H1 (cell line): ENCODE data around the gene KLHL24. TPM values are rescaled to one million over a fixed set of nuclear protein-coding genes. Genes with fewer than 3 reads are reported as not detected.

Experiments used
- CTCF ChIA-PET: fragments of 300-600 bp; sonication (Branson Sonifier 250); formaldehyde crosslinking; loops from one replicate; lab custom pipeline; 2021; ENCODE audit not compliant: partially characterized antibody; lab: Charles Lee
- POLR2A ChIA-PET: fragments of 300-600 bp; sonication (Branson Sonifier 250); formaldehyde crosslinking; loops from one replicate; lab custom pipeline; 2021; ENCODE audit warnings: inconsistent platforms; ENCODE audit not compliant: partially characterized antibody; lab: Charles Lee
- DNase-seq, 2 experiments: peaks; one replicate each; pipeline versions ENCODE4 v3.0.0 to v3.0.0-alpha.2; 2010 to 2022; ENCODE audit warnings: low spot score in 2 of 2, low read depth in 1 of 2, mixed read lengths in 1 of 2
- FAIRE-seq: peaks from 2 replicates; lab custom pipeline; 2011; peaks lifted over from hg19 to GRCh38; lab: Jason Lieb, UNC
- H2AFZ ChIP-seq: 2 replicates; pipeline ENCODE4 v1.8.1; 2012; ENCODE audit warnings: low read length, inconsistent platforms
- H2AK5ac ChIP-seq: 2 replicates; pipeline ENCODE4 v1.6.1; 2013; ENCODE audit warnings: low read depth, low read length
- H2BK120ac ChIP-seq: replicated peaks from 2 replicates; pipeline ENCODE3; 2013; ENCODE audit warnings: low read depth, low read length, inconsistent platforms
- H2BK12ac ChIP-seq: 2 replicates; pipeline ENCODE4 v1.6.1; 2013; ENCODE audit warnings: low read depth, low read length
- H2BK15ac ChIP-seq: 2 replicates; pipeline ENCODE4 v1.6.1; 2013; ENCODE audit warnings: low read length
- H2BK20ac ChIP-seq: 2 replicates; pipeline ENCODE4 v1.6.1; 2013; ENCODE audit warnings: low read length
- H2BK5ac ChIP-seq: 2 replicates; pipeline ENCODE4 v1.6.1; 2013; ENCODE audit warnings: low read depth, low read length
- H3K14ac ChIP-seq: 2 replicates; pipeline ENCODE4 v1.6.1; 2013; ENCODE audit warnings: inconsistent platforms; ENCODE audit not compliant: insufficient read length
- H3K18ac ChIP-seq: 2 replicates; pipeline ENCODE4 v1.6.1; 2013; ENCODE audit warnings: low read length; ENCODE audit errors: extremely low read depth
- H3K23ac ChIP-seq: 2 replicates; pipeline ENCODE4 v1.6.1; 2013; ENCODE audit warnings: inconsistent platforms; ENCODE audit not compliant: insufficient read length
- H3K23me2 ChIP-seq: 2 replicates; pipeline ENCODE4 v1.6.1; 2013; ENCODE audit warnings: low read depth, low read length
- H3K27ac ChIP-seq: 2 replicates; pipeline ENCODE4 v1.6.1; 2011; ENCODE audit warnings: low read depth, low read length, inconsistent platforms
- H3K27me3 ChIP-seq, 4 experiments: replicated peaks in 1 of 4; 1 replicate in 1 of 4; 2 replicates in 3 of 4; pipeline versions ENCODE4 v1.6.1 to v1.8.1; 2011 to 2013; ENCODE audit warnings: low read length in 3 of 4, mild to moderate bottlenecking in 3 of 4, inconsistent platforms in 2 of 4, mixed read lengths in 2 of 4, moderate library complexity in 1 of 4; ENCODE audit not compliant: control insufficient read depth in 3 of 4, insufficient read depth in 3 of 4; ENCODE audit errors: extremely low read depth in 1 of 4
- H3K36me3 ChIP-seq, 4 experiments: 2 replicates each; pipeline versions ENCODE4 v1.6.1 to v1.8.1; 2011 to 2013; ENCODE audit warnings: mild to moderate bottlenecking in 4 of 4, low read length in 3 of 4, moderate library complexity in 2 of 4, control low read depth in 1 of 4, inconsistent platforms in 1 of 4; ENCODE audit not compliant: insufficient read depth in 4 of 4, control insufficient read depth in 2 of 4
- H3K4ac ChIP-seq: replicated peaks from 2 replicates; pipeline ENCODE3; 2013; ENCODE audit warnings: low read length, low read depth, mixed read lengths, inconsistent platforms; ENCODE audit not compliant: insufficient read length
- H3K4me1 ChIP-seq, 4 experiments: replicated peaks in 1 of 4; 1 replicate in 1 of 4; 2 replicates in 3 of 4; pipeline versions ENCODE4 v1.6.1 to v1.8.1; 2011 to 2013; ENCODE audit warnings: low read length in 3 of 4, inconsistent platforms in 2 of 4, mixed read lengths in 1 of 4; ENCODE audit not compliant: insufficient read depth in 4 of 4, control insufficient read depth in 3 of 4
- H3K4me2 ChIP-seq, 2 experiments: 2 replicates each; pipeline versions ENCODE4 v1.6.1 to v1.8.1; 2011 to 2013; ENCODE audit warnings: low read depth in 2 of 2, low read length in 2 of 2, control low read depth in 1 of 2, inconsistent platforms in 1 of 2, mild to moderate bottlenecking in 1 of 2; ENCODE audit not compliant: insufficient read depth in 1 of 2
- H3K4me3 ChIP-seq, 4 experiments: fragments of 200-600, 300-600 bp in 1 of 4; sonication (generic), shearing (Covaris generic), sonication (Bioruptor Twin) in 1 of 4; 2 replicates each; pipeline versions ENCODE4 v1.5.1 to v1.8.1; 2011 to 2016; ENCODE audit warnings: low read length in 4 of 4, low read depth in 3 of 4, control low read depth in 2 of 4, inconsistent platforms in 2 of 4, mild to moderate bottlenecking in 2 of 4, mixed read lengths in 1 of 4, moderate library complexity in 1 of 4; ENCODE audit not compliant: insufficient read depth in 2 of 4; ENCODE audit errors: extremely low read depth in 1 of 4
- H3K56ac ChIP-seq: replicated peaks from 2 replicates; pipeline ENCODE3; 2013; ENCODE audit warnings: low read depth, mild to moderate bottlenecking, mixed read lengths, low read length, inconsistent platforms; ENCODE audit not compliant: insufficient read length
- H3K79me1 ChIP-seq: 2 replicates; pipeline ENCODE4 v1.6.1; 2013; ENCODE audit warnings: low read depth, low read length, control low read depth
- H3K79me2 ChIP-seq, 2 experiments: 2 replicates each; pipeline versions ENCODE4 v1.6.1 to v1.8.1; 2012 to 2013; ENCODE audit warnings: low read length in 2 of 2, mild to moderate bottlenecking in 2 of 2, inconsistent platforms in 1 of 2; ENCODE audit not compliant: insufficient read depth in 2 of 2, control insufficient read depth in 1 of 2
- H3K9ac ChIP-seq, 4 experiments: replicated peaks in 1 of 4; 1 replicate in 1 of 4; 2 replicates in 3 of 4; pipeline versions ENCODE4 v1.6.1 to v1.8.1; 2011 to 2013; ENCODE audit warnings: low read depth in 3 of 4, low read length in 3 of 4, control low read depth in 2 of 4, mild to moderate bottlenecking in 2 of 4, moderate library complexity in 2 of 4, inconsistent platforms in 1 of 4; ENCODE audit errors: extremely low read depth in 1 of 4
- H3K9me3 ChIP-seq, 2 experiments: 2 replicates each; pipeline versions ENCODE4 v1.6.1 to v1.8.1; 2012 to 2013; ENCODE audit warnings: mild to moderate bottlenecking in 2 of 2, moderate library complexity in 2 of 2, control low read depth in 1 of 2, inconsistent platforms in 1 of 2, low read depth in 1 of 2, low read length in 1 of 2, mixed read lengths in 1 of 2; ENCODE audit not compliant: insufficient read depth in 2 of 2
- H4K20me1 ChIP-seq, 2 experiments: replicated peaks in 1 of 2; 2 replicates each; pipeline versions ENCODE3 to v1.8.1; 2011 to 2013; ENCODE audit warnings: inconsistent platforms in 2 of 2, low read length in 2 of 2, mild to moderate bottlenecking in 1 of 2; ENCODE audit not compliant: insufficient read depth in 2 of 2, control insufficient read depth in 1 of 2
- H4K5ac ChIP-seq: 2 replicates; pipeline ENCODE4 v1.6.1; 2013; ENCODE audit warnings: low read length, low read depth, mixed read lengths, inconsistent platforms; ENCODE audit not compliant: insufficient read length
- H4K8ac ChIP-seq: 2 replicates; pipeline ENCODE4 v1.8.0; 2013; ENCODE audit warnings: mild to moderate bottlenecking, moderate library complexity, low read length, inconsistent platforms; ENCODE audit not compliant: insufficient read depth; ENCODE audit errors: extremely low read depth
- H4K91ac ChIP-seq: replicated peaks from 2 replicates; pipeline ENCODE3; 2013; ENCODE audit warnings: low read length, mixed read lengths, inconsistent platforms; ENCODE audit not compliant: insufficient read length
- BRCA1 ChIP-seq: IDR thresholded peaks from 2 replicates; pipeline ENCODE4 v1.6.1; 2012; ENCODE audit warnings: low read depth, low read length, improper control_type of control experiment
- CBX8 ChIP-seq: fragments of 300-800, 300-1000 bp; sonication (generic); IDR thresholded peaks from 2 replicates; pipeline ENCODE4 v1.7.1; 2016; ENCODE audit warnings: low read depth, low read length, borderline replicate concordance
- HDAC6 ChIP-seq: IDR thresholded peaks from one replicate; pipeline ENCODE4 v1.7.1; 2012; ENCODE audit warnings: low read depth, mild to moderate bottlenecking, inconsistent platforms, low read length, moderate library complexity
- SIX5 ChIP-seq: IDR thresholded peaks from 2 replicates; pipeline ENCODE4 v1.6.1; 2011; ENCODE audit warnings: mild to moderate bottlenecking, low read depth, low read length
- SP2 ChIP-seq: IDR thresholded peaks from 2 replicates; pipeline ENCODE4 v1.6.1; 2012; ENCODE audit warnings: mild to moderate bottlenecking, low read length, inconsistent platforms
- SP4 ChIP-seq: IDR thresholded peaks from 2 replicates; pipeline ENCODE4 v1.6.1; 2012; ENCODE audit warnings: low read length, inconsistent platforms
- SUZ12 ChIP-seq: fragments of 200-600 bp; sonication (generic); IDR thresholded peaks from 2 replicates; pipeline ENCODE4 v1.6.1; 2012; ENCODE audit warnings: mild to moderate bottlenecking, inconsistent platforms, low read length, moderate library complexity, mixed read lengths
- TBP ChIP-seq: IDR thresholded peaks from 2 replicates; pipeline ENCODE4 v1.6.1; 2011; ENCODE audit warnings: low read depth, low read length, improper control_type of control experiment
- YY1 ChIP-seq: IDR thresholded peaks from 2 replicates; pipeline ENCODE4 v1.6.1; 2011; ENCODE audit warnings: low read depth, mild to moderate bottlenecking, low read length
- WGBS, 2 experiments: shearing (Covaris generic) in 1 of 2; methylation state at CpG; one replicate each; pipeline versions ENCODE4 v1.1.6 to v1.1.7; 2013 to 2015; ENCODE audit warnings: low lambda C conversion rate in 2 of 2, mixed read lengths in 2 of 2, inconsistent platforms in 1 of 2, low coverage in 1 of 2, missing lambda C conversion rate in 1 of 2; ENCODE audit not compliant: insufficient replicate concordance in 2 of 2, insufficient coverage in 1 of 2, insufficient read length in 1 of 2; ENCODE audit errors: extremely low coverage in 1 of 2, missing lambda C conversion rate in 1 of 2; 5-methylcytosine and 5-hydroxymethylcytosine counted together
- polyA plus RNA-seq, 7 experiments: library from polyadenylated mRNA; depleted of rRNA in 3 of 7; stranded (reverse) in 5 of 7; unstranded in 2 of 7; fragments of >200 nt in 5 of 7; fragments of 200-250 nt in 2 of 7; gene quantifications; 1 replicate in 5 of 7; 2 replicates in 1 of 7; 4 replicates in 1 of 7; pipeline versions ENCODE4 v1.2.1 to v1.2.3, GENCODE V29; 2011 to 2013; ENCODE audit warnings: missing spikeins in 2 of 7, mixed read lengths in 2 of 7
- total RNA-seq: library from RNA; stranded (reverse); fragmentation: NEBNext Ultra II Directional; extraction: Animal tissue kit (Norgen Biotek cat#: 25700); gene quantifications from 2 replicates; pipeline ENCODE4 v1.2.1, GENCODE V29; 2021
- TF ChIP-seq, protein P1 (sequence below): IDR thresholded peaks from 2 replicates; pipeline ENCODE4 v1.6.1; 2011; ENCODE audit warnings: low read length, improper control_type of control experiment
- TF ChIP-seq, protein P2 (sequence below), 3 experiments: IDR thresholded peaks; 1 replicate in 2 of 3; 2 replicates in 1 of 3; pipeline versions ENCODE4 v1.5.1 to v1.6.1; 2011; ENCODE audit warnings: low read length in 3 of 3, mild to moderate bottlenecking in 3 of 3, inconsistent platforms in 2 of 3, low read depth in 1 of 3, moderate library complexity in 1 of 3; ENCODE audit not compliant: insufficient read depth in 1 of 3; ENCODE audit errors: control extremely low read depth in 1 of 3

KLHL24 gene
- total and polyA plus RNA-seq, 2 of the 8 experiments (the other 6 are each of a cell fraction or from before 2014, with no cell fraction given): 12.5 to 36.2 TPM

DNA sequence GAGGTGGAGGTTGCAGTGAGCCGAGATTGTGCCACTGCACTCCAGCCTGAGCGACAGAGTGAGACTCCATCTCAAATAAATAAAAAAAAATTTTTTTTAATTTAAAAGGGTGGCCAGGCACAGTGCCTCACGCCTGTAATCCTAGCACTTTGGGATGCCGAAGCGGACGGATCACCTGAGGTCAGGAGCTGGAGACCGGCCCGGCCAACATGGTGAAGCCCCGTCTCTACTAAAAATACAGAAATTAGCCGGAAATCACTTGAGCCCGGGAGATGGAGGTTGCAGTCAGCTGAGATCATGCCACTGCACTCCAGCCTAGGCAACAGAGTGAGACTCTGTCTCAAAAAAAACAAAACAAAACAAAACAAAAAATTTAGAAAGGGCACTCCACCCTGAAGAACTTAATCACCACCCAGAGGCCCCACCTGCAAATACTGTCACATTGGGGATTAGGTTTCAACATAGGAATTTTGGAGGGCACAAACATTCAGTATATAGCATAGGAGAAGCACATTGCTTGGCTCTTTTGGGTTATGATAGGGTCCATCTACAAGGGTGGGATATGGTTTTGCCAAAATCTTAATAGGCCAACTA, 55.1 kb downstream of the KLHL24 start:
- no peak for FAIRE-seq
- H2BK12ac ChIP-seq: no peak overlapping the region
- WGBS, 2 experiments: 89% methylated on average over 11 of the region's 11 CpGs; no CpG with 5 or more reads in 1 of the 2 experiments
- H3K18ac ChIP-seq: no peak overlapping the region
- no peak overlapping the region for H4K8ac ChIP-seq
- no peaks in the 10 kb centered on the region for H3K27me3 ChIP-seq
- no peak overlapping the region for H2BK5ac ChIP-seq
- H4K5ac ChIP-seq: no peak overlapping the region
- no peaks in the 10 kb centered on the region for H3K36me3 ChIP-seq
- no peak overlapping the region for H3K4ac ChIP-seq
- no peak overlapping the region for H2AFZ ChIP-seq
- H3K4me3 ChIP-seq: no peak overlapping the region
- H3K9ac ChIP-seq: no peak overlapping the region
- H3K23me2 ChIP-seq: no peaks in the 10 kb centered on the region
- no peaks in the 10 kb centered on the region for H3K79me2 ChIP-seq
- CTCF ChIA-PET: interaction anchor here (0.5 to 0.7 kb wide), 3 partner anchors 58 to 135 kb away, joined by 3 read pairs; partner anchors contain the start of gene MAP6D1
- no peak overlapping the region for H3K23ac ChIP-seq
- H4K91ac ChIP-seq: no peak overlapping the region
- DNase-seq: no peak
- no peak overlapping the region for H3K4me2 ChIP-seq
- POLR2A ChIA-PET: no interaction called here
- H4K20me1 ChIP-seq: no peaks in the 10 kb centered on the region
- no peaks in the 10 kb centered on the region for H3K9me3 ChIP-seq
- H2BK120ac ChIP-seq: no peak overlapping the region
- no peak overlapping the region for H2BK15ac ChIP-seq
- no peak overlapping the region for H2BK20ac ChIP-seq
- no peak overlapping the region for H3K56ac ChIP-seq
- H2AK5ac ChIP-seq: no peak overlapping the region
- no peaks in the 10 kb centered on the region for H3K79me1 ChIP-seq
- no peaks in the 10 kb centered on the region for H3K4me1 ChIP-seq
- no peak overlapping the region for H3K14ac ChIP-seq
- no peak overlapping the region for H3K27ac ChIP-seq
- TF ChIP-seq, protein P1, sequence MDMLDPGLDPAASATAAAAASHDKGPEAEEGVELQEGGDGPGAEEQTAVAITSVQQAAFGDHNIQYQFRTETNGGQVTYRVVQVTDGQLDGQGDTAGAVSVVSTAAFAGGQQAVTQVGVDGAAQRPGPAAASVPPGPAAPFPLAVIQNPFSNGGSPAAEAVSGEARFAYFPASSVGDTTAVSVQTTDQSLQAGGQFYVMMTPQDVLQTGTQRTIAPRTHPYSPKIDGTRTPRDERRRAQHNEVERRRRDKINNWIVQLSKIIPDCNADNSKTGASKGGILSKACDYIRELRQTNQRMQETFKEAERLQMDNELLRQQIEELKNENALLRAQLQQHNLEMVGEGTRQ: no peak
- TF ChIP-seq SP2 (no peak), YY1 (no peak), SIX5 (no peak), SUZ12 (no peak), CBX8 (no peak), BRCA1 (no peak), SP4 (no peak), TBP (no peak), HDAC6 (no peak)
- TF ChIP-seq, protein P2, sequence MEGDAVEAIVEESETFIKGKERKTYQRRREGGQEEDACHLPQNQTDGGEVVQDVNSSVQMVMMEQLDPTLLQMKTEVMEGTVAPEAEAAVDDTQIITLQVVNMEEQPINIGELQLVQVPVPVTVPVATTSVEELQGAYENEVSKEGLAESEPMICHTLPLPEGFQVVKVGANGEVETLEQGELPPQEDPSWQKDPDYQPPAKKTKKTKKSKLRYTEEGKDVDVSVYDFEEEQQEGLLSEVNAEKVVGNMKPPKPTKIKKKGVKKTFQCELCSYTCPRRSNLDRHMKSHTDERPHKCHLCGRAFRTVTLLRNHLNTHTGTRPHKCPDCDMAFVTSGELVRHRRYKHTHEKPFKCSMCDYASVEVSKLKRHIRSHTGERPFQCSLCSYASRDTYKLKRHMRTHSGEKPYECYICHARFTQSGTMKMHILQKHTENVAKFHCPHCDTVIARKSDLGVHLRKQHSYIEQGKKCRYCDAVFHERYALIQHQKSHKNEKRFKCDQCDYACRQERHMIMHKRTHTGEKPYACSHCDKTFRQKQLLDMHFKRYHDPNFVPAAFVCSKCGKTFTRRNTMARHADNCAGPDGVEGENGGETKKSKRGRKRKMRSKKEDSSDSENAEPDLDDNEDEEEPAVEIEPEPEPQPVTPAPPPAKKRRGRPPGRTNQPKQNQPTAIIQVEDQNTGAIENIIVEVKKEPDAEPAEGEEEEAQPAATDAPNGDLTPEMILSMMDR (IDR thresholded peaks at IDR 0.05; ENCODE audit: control extremely low read depth in 1 of 3, insufficient read depth in 1 of 3, low read depth in 1 of 3, low read length in 3 of 3): no peak
